Ascending aorta (tissue), 2 donors: ENCODE measurements around the gene YIPF6. TPM values are rescaled to one million over a fixed set of nuclear protein-coding genes. Genes with fewer than 3 reads are reported as not detected.
"Not testable (repeated sequence)": the region's sequence is repeated elsewhere in the genome, so short reads cannot be mapped to it uniquely, and the experiment has no call there.

ENCODE experiments used
- DNase-seq, 2 donors: peaks; one replicate each; pipeline ENCODE4 v3.0.0-alpha.2; 2019; ENCODE audit warnings: low spot score in 2 of 2
- H3K27ac ChIP-seq, 2 donors: fragments of 200-600 bp; sonication (generic); one replicate each; pipeline ENCODE4 v1.5.1; 2016 to 2017; ENCODE audit warnings: mild to moderate bottlenecking in 1 of 2
- H3K27me3 ChIP-seq: fragments of 200-600 bp; sonication (generic); one replicate; pipeline ENCODE4 v1.5.1; 2017
- H3K36me3 ChIP-seq, 2 donors: fragments of 200-600 bp; sonication (generic); one replicate each; pipeline ENCODE4 v1.5.1; 2016
- H3K4me1 ChIP-seq, 2 donors: fragments of 200-600 bp; sonication (generic); one replicate each; pipeline ENCODE4 v1.5.1; 2016 to 2017; ENCODE audit warnings: mild to moderate bottlenecking in 1 of 2
- H3K4me3 ChIP-seq, 2 donors: fragments of 200-600 bp; sonication (generic); one replicate each; pipeline ENCODE4 v1.5.1; 2016 to 2017; ENCODE audit warnings: mild to moderate bottlenecking in 1 of 2
- H3K9me3 ChIP-seq, 2 donors: fragments of 200-600 bp; sonication (generic); one replicate each; pipeline ENCODE4 v1.5.1; 2016
- intact Hi-C: fragments of 100-400 bp; cut with DNase I; formaldehyde crosslinking; loops from one replicate; pipeline ENCODE4 v1.15.1; 2023
- total RNA-seq: library from RNA; depleted of rRNA; stranded (reverse); fragments of >200 nt; gene quantifications from one replicate; pipeline ENCODE4 v1.1.0, GENCODE V29; 2016
- TF ChIP-seq, protein P1 (sequence below), 3 experiments: fragments of 200-600 bp in 2 of 3; fragments of 450-650 bp in 1 of 3; sonication (generic) in 2 of 3; IDR thresholded peaks; one replicate each; pipeline ENCODE4 v1.5.1; 2016 to 2019; ENCODE audit warnings: antibody characterized with exemption in 3 of 3, mild to moderate bottlenecking in 1 of 3, moderate library complexity in 1 of 3

The YIPF6 gene
- total RNA-seq, 1 donor from 2014 or later = 14.4 TPM

DNA sequence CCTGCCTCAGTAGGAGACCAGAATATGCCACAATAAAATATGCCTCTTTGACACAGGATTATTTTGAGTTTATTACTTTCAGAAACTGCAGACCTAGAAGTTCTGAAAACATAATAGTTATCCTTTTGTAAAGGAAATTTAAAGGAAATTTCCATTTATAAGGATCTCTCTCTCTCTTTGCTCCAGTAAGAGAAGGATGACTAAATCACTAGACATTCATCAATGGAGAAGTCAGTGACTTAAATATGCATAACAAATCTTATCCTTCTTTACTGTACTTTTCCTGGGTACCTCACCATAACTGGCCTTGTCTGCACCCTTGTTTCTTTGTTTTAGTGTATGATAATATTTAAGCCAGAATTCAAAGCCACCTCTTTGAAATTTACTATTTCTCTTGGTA, 37.3 kb upstream of the YIPF6 start:
- Histone ChIP-seq H3K36me3 (no peaks in the 10 kb centered on the region), H3K27ac (no peak overlapping the region), H3K4me3 (no peak overlapping the region), H3K4me1 (no peaks in the 10 kb centered on the region), H3K27me3 (no peaks in the 10 kb centered on the region), H3K9me3 (no peaks in the 10 kb centered on the region)
- DNase-seq = no peak
- TF ChIP-seq, protein P1, sequence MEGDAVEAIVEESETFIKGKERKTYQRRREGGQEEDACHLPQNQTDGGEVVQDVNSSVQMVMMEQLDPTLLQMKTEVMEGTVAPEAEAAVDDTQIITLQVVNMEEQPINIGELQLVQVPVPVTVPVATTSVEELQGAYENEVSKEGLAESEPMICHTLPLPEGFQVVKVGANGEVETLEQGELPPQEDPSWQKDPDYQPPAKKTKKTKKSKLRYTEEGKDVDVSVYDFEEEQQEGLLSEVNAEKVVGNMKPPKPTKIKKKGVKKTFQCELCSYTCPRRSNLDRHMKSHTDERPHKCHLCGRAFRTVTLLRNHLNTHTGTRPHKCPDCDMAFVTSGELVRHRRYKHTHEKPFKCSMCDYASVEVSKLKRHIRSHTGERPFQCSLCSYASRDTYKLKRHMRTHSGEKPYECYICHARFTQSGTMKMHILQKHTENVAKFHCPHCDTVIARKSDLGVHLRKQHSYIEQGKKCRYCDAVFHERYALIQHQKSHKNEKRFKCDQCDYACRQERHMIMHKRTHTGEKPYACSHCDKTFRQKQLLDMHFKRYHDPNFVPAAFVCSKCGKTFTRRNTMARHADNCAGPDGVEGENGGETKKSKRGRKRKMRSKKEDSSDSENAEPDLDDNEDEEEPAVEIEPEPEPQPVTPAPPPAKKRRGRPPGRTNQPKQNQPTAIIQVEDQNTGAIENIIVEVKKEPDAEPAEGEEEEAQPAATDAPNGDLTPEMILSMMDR (IDR thresholded peaks at IDR 0.05) = no peak
- intact Hi-C loops = loop anchor here (5.0 kb wide), 1 partner anchor 264 kb away; no protein-coding TSS in a partner anchor

DNA sequence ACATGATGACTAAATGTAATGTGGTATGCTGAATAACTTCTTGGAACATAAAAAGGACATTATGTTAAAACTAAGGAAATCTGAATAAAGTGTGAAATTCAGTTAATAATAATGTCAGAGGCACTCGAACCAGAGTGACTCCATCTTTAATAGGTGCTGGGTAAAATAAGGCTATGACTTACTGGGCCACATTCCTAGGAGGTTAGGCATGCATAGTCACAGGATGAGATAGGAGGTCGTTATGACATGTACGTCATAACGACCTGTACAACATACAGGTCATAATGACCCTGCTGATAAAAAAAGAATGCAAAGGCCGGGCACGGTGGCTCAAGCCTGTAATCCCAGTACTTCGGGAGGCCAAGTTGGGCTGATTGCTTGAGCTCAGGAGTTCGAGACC, 36.7 kb upstream of the YIPF6 start:
- intact Hi-C loops = loop anchor here (5.0 kb wide), 1 partner anchor 265 kb away; no protein-coding TSS in a partner anchor
- Histone ChIP-seq H3K36me3 (no peaks in the 10 kb centered on the region), H3K27ac (no peak overlapping the region), H3K4me1 (no peaks in the 10 kb centered on the region), H3K9me3 (no peaks in the 10 kb centered on the region), H3K27me3 (no peaks in the 10 kb centered on the region), H3K4me3 (no peak overlapping the region)
- TF ChIP-seq, protein P1 (IDR thresholded peaks at IDR 0.05) = no peak
- DNase-seq = no peak

DNA sequence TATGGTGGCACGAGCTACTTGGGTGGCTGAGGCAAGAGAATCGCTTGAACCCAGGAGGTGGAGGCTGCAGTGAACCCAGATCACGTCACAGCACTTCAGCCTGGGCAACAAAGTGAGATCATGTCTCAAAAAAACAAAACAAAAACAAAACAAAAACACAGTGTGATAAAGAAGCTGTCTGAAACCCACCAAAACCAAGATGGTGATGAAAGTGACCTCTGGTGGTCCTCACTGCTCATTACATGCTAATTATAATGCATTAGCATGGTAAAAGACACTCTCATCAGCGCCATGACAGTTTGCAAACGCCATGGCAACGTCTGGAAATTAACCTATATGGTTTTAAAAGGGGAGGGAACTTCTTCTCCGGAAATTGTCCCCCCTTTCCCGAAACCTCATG, 36.2 kb upstream of the YIPF6 start:
- no peak for DNase-seq
- H3K36me3 ChIP-seq = no peaks in the 10 kb centered on the region
- no peaks in the 10 kb centered on the region for H3K9me3 ChIP-seq
- H3K27ac ChIP-seq = no peak overlapping the region
- no peaks in the 10 kb centered on the region for H3K4me1 ChIP-seq
- no peaks in the 10 kb centered on the region for H3K27me3 ChIP-seq
- intact Hi-C loops = loop anchor here (5.0 kb wide), 1 partner anchor 265 kb away; no protein-coding TSS in a partner anchor
- TF ChIP-seq, protein P1 (IDR thresholded peaks at IDR 0.05) = peak; percentile 19 to 49 (median 42)
- no peak overlapping the region for H3K4me3 ChIP-seq

GRCh38 chrX:68463880-68464279, 35.0 kb upstream of the YIPF6 start:
- intact Hi-C loops = loop anchor here (5.0 kb wide), 1 partner anchor 267 kb away; no protein-coding TSS in a partner anchor
- Histone ChIP-seq H3K9me3 (no peaks in the 10 kb centered on the region), H3K27ac (no peak overlapping the region), H3K27me3 (no peaks in the 10 kb centered on the region), H3K4me3 (no peak overlapping the region), H3K4me1 (no peaks in the 10 kb centered on the region), H3K36me3 (no peaks in the 10 kb centered on the region)
- TF ChIP-seq, protein P1 (IDR thresholded peaks at IDR 0.05) = no peak
- no peak for DNase-seq

DNA sequence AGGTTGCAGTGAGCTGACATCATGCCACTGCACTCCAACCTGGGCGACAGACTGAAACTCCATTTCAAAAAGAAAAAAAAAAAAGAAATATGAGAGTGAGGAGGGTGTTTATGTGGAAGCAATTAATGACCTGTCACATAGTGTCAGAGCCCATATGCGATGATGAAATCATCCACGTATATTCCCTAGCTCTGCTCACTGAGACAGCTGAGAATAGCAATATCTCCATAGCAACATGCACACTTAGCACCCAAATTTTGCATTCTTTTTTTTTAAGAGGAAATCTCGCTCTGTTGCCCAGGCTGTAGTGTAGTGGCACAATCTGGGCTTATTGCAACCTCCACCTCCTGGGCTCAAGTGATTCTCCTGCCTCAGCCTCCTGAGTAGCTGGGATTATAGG, 34.1 kb upstream of the YIPF6 start:
- H3K4me1 ChIP-seq = no peaks in the 10 kb centered on the region
- H3K27me3 ChIP-seq = no peaks in the 10 kb centered on the region
- intact Hi-C loops = loop anchor here (5.0 kb wide), 1 partner anchor 267 kb away; no protein-coding TSS in a partner anchor
- TF ChIP-seq, protein P1 (IDR thresholded peaks at IDR 0.05) = no peak
- DNase-seq = no peak
- no peak overlapping the region for H3K27ac ChIP-seq
- H3K9me3 ChIP-seq = no peaks in the 10 kb centered on the region
- no peak overlapping the region for H3K4me3 ChIP-seq
- H3K36me3 ChIP-seq = no peaks in the 10 kb centered on the region

- DNase-seq = no peak
- Histone ChIP-seq H3K9me3 (no peaks in the 10 kb centered on the region), H3K27ac (no peak overlapping the region), H3K27me3 (no peaks in the 10 kb centered on the region), H3K4me1 (no peaks in the 10 kb centered on the region), H3K4me3 (no peak overlapping the region), H3K36me3 (no peaks in the 10 kb centered on the region)
- intact Hi-C loops = no loop called here
- TF ChIP-seq, protein P1 (IDR thresholded peaks at IDR 0.05) = no peak
Measured at GRCh38 chrX:68480969-68481368, 17.9 kb upstream of the YIPF6 start.

DNA sequence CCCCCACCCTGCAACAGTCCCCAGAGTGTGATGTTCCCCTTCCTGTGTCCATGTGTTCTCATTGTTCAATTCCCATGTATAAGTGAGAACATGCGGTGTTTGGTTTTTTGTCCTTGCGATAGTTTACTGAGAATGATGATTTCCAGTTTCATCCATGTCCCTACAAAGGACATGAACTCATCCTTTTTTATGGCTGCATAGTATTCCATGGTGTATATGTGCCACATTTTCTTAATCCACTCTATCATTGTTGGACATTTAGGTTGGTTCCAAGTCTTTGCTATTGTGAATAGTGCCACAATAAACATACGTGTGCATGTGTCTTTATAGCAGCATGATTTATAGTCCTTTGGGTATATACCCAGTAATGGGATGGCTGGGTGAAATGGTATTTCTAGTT, 12.7 kb upstream of the YIPF6 start:
- DNase-seq, intact Hi-C loops: not testable (repeated sequence)

More for the DNA sequence above, 12.7 kb upstream of the YIPF6 start:
- H3K36me3 ChIP-seq, H3K4me1 ChIP-seq, H3K4me3 ChIP-seq, H3K27me3 ChIP-seq, H3K27ac ChIP-seq, H3K9me3 ChIP-seq: not testable (repeated sequence)
